Right atrium auricular region (tissue), 2 donors: ENCODE results near the gene PLIN4. TPM values are rescaled to one million over a fixed set of nuclear protein-coding genes. Genes with fewer than 3 reads are reported as not detected.

Source experiments
- DNase-seq: peaks from one replicate; pipeline ENCODE4 v3.0.0-alpha.2; 2019; ENCODE audit warnings: low spot score
- H3K27ac ChIP-seq, 2 donors: fragments of 200-600 bp; sonication (generic); 1 replicate in 1 of 2; 2 replicates in 1 of 2; pipeline ENCODE4 v1.5.1; 2016 to 2019
- H3K27me3 ChIP-seq, 2 donors: fragments of 200-600 bp; sonication (generic); one replicate each; pipeline versions ENCODE4 v1.5.1 to v1.6.0; 2017 to 2019
- H3K36me3 ChIP-seq: fragments of 200-600 bp; sonication (generic); one replicate; pipeline ENCODE4 v1.5.1; 2016
- H3K4me1 ChIP-seq, 2 donors: fragments of 200-600 bp; sonication (generic); one replicate each; pipeline versions ENCODE4 v1.5.1 to v1.6.0; 2017 to 2019
- H3K4me3 ChIP-seq, 2 donors: fragments of 200-600 bp; sonication (generic); 1 replicate in 1 of 2; 2 replicates in 1 of 2; pipeline ENCODE4 v1.5.1; 2017 to 2019; ENCODE audit warnings: mild to moderate bottlenecking in 1 of 2, moderate library complexity in 1 of 2
- H3K9me3 ChIP-seq, 2 donors: fragments of 200-600 bp; sonication (generic); one replicate each; pipeline ENCODE4 v1.5.1; 2019
- total RNA-seq, 2 donors: library from RNA; depleted of rRNA; stranded (reverse); fragments of >200 nt; gene quantifications; one replicate each; pipeline ENCODE4 v1.1.0, GENCODE V29; 2016
- TF ChIP-seq, protein P1 (sequence below), 2 donors: fragments of 200-600 bp; sonication (generic); IDR thresholded peaks; one replicate each; pipeline ENCODE4 v1.5.1; 2019; ENCODE audit warnings: antibody characterized with exemption in 2 of 2

Gene PLIN4
- total RNA-seq, 2 donors from 2014 or later, result 104 to 156 TPM

DNA sequence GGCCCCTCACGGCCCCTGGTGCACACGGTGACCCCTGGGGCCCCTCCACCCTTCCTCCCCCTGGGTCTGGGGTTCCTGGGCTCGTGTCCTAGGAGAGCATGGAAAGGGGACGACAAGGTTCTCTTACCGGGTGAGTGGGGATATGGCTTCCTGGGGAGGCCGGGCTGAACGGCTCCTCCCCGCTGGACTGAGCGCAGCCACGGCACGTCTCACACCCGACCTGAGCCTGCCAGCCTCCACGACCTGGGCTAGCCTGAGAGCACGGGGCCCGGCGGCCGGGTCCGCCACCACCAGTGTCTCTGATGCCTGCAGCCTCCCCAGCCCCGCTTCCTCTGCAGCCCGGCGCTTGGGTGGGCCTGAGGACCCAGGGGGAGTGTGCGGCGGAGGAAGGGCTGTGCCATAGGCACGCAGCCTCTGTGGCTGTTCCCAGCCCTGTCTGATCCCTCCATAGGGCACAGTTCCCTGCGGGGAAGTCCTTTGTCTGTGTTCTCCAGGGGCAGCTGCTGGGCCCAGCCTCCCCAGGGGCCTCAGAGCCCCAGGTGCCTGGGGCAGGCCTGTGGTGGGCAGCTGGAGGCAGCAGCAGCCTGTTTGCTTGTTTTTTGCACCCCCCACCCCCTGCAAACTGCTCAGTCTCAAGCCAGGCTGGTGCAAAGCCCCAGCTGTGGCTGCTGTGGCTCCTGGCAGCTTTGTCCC is 15.0 kb downstream of the PLIN4 start:
- no peaks in the 10 kb centered on the region for H3K9me3 ChIP-seq
- TF ChIP-seq, protein P1, sequence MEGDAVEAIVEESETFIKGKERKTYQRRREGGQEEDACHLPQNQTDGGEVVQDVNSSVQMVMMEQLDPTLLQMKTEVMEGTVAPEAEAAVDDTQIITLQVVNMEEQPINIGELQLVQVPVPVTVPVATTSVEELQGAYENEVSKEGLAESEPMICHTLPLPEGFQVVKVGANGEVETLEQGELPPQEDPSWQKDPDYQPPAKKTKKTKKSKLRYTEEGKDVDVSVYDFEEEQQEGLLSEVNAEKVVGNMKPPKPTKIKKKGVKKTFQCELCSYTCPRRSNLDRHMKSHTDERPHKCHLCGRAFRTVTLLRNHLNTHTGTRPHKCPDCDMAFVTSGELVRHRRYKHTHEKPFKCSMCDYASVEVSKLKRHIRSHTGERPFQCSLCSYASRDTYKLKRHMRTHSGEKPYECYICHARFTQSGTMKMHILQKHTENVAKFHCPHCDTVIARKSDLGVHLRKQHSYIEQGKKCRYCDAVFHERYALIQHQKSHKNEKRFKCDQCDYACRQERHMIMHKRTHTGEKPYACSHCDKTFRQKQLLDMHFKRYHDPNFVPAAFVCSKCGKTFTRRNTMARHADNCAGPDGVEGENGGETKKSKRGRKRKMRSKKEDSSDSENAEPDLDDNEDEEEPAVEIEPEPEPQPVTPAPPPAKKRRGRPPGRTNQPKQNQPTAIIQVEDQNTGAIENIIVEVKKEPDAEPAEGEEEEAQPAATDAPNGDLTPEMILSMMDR (IDR thresholded peaks at IDR 0.05), result no peak
- H3K27ac ChIP-seq, result no peak overlapping the region
- no peaks in the 10 kb centered on the region for H3K27me3 ChIP-seq
- peaks cover 94% of the 10 kb centered on the region for H3K36me3 ChIP-seq
- H3K4me3 ChIP-seq, result no peak overlapping the region
- DNase-seq, result no peak
- peaks cover 0 to 9% of the 10 kb centered on the region in 2 donors for H3K4me1 ChIP-seq

DNA sequence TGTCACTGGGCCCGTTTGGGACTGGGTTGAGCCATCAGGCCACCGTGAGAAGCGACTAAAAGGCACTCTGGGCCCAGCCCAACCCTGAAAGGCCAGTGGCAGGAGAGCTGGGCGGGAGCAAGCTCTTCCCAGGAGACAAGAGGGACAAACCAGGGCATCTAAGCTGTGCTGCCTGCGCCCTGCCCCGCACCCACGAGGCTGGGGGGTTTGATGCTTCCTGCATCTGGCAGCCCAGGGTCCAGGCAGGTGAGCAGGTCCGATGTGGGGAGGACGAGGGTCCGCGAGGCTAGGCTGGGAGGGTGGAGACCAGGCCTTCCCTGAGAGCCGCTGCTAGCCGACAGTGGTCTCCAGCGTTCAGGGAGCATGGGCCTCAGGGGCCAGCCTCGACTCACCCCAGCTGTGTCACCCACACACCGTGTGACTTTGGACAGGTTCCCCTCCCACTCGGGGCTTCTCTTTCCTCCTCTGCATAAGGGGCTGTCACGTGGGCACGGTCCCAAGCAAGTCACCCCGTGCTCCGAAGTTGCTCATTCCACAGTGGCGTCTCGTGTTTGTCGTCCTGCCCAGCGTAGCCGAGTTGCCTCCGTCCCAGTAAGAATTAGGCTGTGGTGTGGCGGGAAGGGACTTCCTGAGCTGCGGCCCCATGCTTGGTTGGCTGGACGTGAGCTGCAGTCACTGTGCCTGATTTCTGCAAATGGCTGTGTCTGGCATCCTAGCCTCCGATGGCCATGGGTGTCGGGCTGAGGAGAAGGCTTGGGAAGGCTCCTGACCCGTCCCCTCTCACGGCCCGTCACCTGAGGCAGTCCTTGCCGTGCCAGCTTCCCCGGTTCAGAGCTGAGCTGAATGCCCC is 15.8 kb downstream of the PLIN4 start:
- H3K27ac ChIP-seq, result no peak overlapping the region
- no peak for DNase-seq
- H3K27me3 ChIP-seq, result no peaks in the 10 kb centered on the region
- TF ChIP-seq, protein P1 (IDR thresholded peaks at IDR 0.05), result no peak
- H3K9me3 ChIP-seq, result no peaks in the 10 kb centered on the region
- peaks cover 0 to 9% of the 10 kb centered on the region in 2 donors for H3K4me1 ChIP-seq
- H3K36me3 ChIP-seq, result peaks cover 94% of the 10 kb centered on the region
- no peak overlapping the region for H3K4me3 ChIP-seq

DNA sequence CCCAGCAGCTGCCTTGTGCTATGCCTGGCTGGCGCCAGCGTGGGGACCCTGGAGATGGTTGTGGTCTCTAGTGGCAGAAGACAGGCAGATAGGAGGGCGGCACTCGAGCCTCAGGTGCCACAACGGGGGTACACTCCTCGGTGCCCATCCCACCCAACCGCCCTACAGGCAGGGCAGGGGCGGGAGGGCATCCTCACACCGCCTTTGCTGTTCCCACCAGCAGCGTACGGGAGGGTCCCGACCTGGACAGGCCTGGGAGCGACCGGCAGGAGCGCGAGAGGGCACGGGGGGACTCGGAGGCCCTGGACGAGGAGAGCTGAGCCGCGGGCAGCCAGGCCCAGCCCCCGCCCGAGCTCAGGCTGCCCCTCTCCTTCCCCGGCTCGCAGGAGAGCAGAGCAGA is 16.6 kb downstream of the PLIN4 start:
- peaks cover 92% of the 10 kb centered on the region for H3K36me3 ChIP-seq
- TF ChIP-seq, protein P1 (IDR thresholded peaks at IDR 0.05), result no peak
- H3K4me1 ChIP-seq, result peaks cover 0 to 4% of the 10 kb centered on the region in 2 donors
- no peak overlapping the region for H3K27ac ChIP-seq
- no peak for DNase-seq
- no peaks in the 10 kb centered on the region for H3K9me3 ChIP-seq
- H3K4me3 ChIP-seq, result no peak overlapping the region
- H3K27me3 ChIP-seq, result no peaks in the 10 kb centered on the region

DNA sequence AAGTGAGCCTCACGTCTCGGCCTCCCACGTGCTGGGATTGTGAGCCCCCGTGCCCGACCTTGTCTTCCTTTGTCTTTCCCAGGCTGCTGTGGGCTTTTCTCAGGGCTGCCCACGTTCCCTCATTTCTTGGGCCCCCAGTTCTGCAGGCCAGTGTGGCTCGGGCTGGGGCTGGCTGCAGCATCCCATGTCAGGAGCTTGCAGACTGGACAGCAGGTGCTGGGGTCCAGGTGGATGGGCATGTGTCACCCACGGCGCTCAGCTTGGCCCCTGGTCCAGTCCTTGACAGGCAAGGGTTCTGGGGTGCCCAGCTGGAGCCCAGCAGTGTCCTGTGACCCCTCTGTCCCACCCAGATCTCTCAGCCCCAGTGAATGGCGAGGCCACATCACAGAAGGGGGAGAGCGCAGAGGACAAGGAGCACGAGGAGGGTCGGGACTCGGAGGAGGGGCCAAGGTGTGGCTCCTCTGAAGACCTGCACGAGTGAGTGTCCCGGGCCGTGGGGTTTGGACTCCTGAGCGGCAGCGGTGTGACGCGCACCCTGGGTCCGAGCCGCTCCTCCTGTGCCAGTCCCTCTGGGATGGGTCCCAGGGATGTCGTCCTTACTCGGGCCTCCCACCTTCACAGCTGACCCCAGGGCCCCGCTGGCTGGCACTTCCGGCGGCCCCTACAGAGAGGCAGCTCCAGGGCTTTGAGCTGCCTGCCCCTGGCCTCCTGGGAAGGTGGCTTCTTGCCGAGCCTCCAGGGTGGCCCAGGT is 17.3 kb downstream of the PLIN4 start:
- TF ChIP-seq, protein P1 (IDR thresholded peaks at IDR 0.05), result no peak
- H3K9me3 ChIP-seq, result no peaks in the 10 kb centered on the region
- H3K27me3 ChIP-seq, result no peaks in the 10 kb centered on the region
- H3K27ac ChIP-seq, result no peak overlapping the region
- H3K4me3 ChIP-seq, result no peak overlapping the region
- H3K36me3 ChIP-seq, result peaks cover 91% of the 10 kb centered on the region
- no peaks in the 10 kb centered on the region for H3K4me1 ChIP-seq
- DNase-seq, result no peak

DNA sequence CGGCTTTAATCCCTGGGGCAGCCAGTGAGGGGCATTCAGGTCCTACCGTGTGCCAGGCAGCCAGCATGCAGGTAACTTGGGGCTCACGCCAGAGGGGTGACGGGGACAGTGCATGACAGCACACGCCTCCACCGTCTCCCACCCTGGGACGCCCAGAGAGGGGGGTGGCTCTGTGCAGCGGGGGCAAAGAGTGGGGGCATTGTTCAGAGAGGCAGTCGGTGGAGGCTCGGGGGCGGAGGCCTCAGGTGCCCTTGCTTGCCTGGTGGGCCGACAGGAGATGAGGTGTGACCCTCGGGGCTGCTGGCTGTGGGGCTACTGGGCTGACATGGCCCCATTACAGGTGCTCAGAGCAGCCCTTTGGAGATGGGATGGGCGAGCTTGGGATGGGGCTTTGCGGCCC is 18.4 kb downstream of the PLIN4 start:
- H3K4me3 ChIP-seq, result no peak overlapping the region
- no peak overlapping the region for H3K27ac ChIP-seq
- no peaks in the 10 kb centered on the region for H3K4me1 ChIP-seq
- peaks cover 89% of the 10 kb centered on the region for H3K36me3 ChIP-seq
- no peaks in the 10 kb centered on the region for H3K9me3 ChIP-seq
- no peaks in the 10 kb centered on the region for H3K27me3 ChIP-seq
- no peak for DNase-seq
- TF ChIP-seq, protein P1 (IDR thresholded peaks at IDR 0.05), result no peak
